GM12874 (cell line): ENCODE results near the gene FAM118A.

ENCODE experiments used
- TF ChIP-seq, protein P1 (sequence below): IDR thresholded peaks from 2 replicates; pipeline ENCODE4 v1.5.1; 2011; ENCODE audit warnings: low read depth, mild to moderate bottlenecking, control low read depth, low read length, moderate library complexity; ENCODE audit not compliant: insufficient read depth

The FAM118A gene

GRCh38 chr22:45322873-45323525 lies 13.3 kb downstream of the FAM118A start:
- TF ChIP-seq, protein P1, sequence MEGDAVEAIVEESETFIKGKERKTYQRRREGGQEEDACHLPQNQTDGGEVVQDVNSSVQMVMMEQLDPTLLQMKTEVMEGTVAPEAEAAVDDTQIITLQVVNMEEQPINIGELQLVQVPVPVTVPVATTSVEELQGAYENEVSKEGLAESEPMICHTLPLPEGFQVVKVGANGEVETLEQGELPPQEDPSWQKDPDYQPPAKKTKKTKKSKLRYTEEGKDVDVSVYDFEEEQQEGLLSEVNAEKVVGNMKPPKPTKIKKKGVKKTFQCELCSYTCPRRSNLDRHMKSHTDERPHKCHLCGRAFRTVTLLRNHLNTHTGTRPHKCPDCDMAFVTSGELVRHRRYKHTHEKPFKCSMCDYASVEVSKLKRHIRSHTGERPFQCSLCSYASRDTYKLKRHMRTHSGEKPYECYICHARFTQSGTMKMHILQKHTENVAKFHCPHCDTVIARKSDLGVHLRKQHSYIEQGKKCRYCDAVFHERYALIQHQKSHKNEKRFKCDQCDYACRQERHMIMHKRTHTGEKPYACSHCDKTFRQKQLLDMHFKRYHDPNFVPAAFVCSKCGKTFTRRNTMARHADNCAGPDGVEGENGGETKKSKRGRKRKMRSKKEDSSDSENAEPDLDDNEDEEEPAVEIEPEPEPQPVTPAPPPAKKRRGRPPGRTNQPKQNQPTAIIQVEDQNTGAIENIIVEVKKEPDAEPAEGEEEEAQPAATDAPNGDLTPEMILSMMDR: no peak

DNA sequence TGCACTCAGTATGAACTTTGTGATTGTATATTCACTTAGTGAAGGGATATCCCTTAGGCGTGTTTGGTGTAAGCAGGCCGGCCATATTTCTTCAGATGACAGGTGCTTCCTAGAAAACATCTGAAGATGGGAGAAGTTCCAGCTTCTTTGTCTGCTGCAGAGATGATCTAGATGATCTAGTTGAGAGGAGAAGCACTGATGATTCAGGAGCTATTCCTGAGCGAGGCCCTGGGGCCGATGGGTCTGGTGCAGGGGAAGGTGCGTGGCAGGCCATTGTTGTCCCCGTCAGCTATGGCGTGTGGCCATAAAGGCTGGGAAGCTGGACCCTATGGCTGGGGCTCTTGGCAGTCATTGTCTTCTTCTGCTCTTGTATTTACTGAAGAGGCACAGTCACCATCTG lies 14.0 kb downstream of the FAM118A start:
- TF ChIP-seq, protein P1: no peak

DNA sequence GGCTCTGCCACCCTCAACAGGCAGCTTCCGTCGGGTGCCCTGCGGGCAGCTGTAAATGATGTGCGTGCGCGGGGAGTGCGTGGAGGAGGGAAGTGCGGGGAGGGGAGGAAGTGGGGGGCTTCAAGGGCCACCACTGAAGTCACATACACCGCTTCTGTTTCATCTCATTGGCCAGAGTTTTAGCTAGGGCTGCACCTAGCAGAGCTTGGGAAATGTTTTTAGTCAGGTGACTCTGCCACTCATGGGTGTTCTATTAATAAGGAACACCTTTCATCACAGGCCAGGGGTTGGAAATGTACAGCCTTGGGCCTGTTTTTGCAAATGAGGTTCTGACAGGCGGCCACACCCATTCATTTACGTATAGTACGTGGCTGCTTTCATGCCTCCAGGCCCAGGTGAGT lies 14.6 kb downstream of the FAM118A start:
- TF ChIP-seq, protein P1: no peak

- TF ChIP-seq, protein P1: no peak
These were observed 19.2 kb downstream of the FAM118A start for GRCh38 chr22:45328822-45329529.

DNA sequence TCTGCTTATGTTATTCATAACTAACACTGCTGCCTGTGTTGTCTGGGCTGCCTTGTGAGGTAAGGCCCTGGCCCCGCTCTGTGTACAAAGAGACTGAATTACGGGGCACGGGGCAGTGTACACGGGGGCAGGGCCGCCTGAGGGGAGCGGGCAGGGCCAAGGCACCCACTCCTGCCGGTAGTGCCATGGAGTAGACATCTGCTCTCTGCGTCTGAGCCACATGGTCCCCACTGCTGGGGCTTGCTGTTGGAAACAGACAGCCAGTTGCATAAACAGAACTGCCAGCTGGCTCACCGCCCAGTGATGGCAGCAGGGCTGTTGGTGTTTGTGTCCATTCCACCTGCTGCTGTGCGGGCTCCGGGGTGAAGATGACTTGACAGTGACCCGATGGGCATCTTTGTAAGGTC lies 19.8 kb downstream of the FAM118A start:
- TF ChIP-seq, protein P1: no peak

DNA sequence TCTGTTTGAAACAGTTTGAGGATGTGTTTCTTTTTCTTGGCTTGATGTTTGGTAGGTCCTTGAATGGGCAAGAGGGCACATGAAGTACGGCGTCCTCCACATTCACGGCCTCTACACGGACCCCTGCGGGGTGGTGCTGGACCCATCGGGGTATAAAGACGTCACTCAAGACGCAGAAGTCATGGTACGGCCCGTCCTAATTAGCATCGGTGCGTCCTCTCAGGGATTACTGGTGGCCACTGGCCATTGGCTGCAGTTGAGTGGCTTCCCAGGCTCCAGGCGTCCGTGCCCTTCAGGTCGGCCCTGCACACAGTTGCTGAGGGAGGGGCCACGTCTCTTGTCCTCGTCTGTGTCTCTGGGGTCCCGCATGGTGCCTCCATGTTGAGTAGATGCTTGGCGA lies 20.8 kb downstream of the FAM118A start:
- TF ChIP-seq, protein P1: no peak

- TF ChIP-seq, protein P1: no peak
These were observed 21.8 kb downstream of the FAM118A start for GRCh38 chr22:45331486-45331885.
